Superior temporal gyrus (tissue), 1 donor: Measurements from ENCODE around the gene AHI1.

Experiments
- DNase-seq: peaks from one replicate; pipeline ENCODE4 v3.0.0-alpha.2; 2016; ENCODE audit errors: extremely low spot score

AHI1 gene

GRCh38 chr6:135461208-135461607 is 36.3 kb downstream of the AHI1 start:
- no peak for DNase-seq

- no peak for DNase-seq
Measured at GRCh38 chr6:135458051-135458450, 39.5 kb downstream of the AHI1 start.

- peak; percentile 79 for DNase-seq
Measured at GRCh38 chr6:135451617-135452190, 45.8 kb downstream of the AHI1 start.

GRCh38 chr6:135449246-135449645 is 48.3 kb downstream of the AHI1 start:
- DNase-seq, result no peak

- DNase-seq, result no peak
Measured at GRCh38 chr6:135440087-135440792, 57.3 kb downstream of the AHI1 start.

GRCh38 chr6:135439549-135439948 is 58.0 kb downstream of the AHI1 start:
- DNase-seq, result no peak

- DNase-seq, result no peak
Measured at GRCh38 chr6:135438907-135439535, 58.5 kb downstream of the AHI1 start.

- no peak for DNase-seq
Measured at GRCh38 chr6:135434991-135435390, 62.5 kb downstream of the AHI1 start.

- DNase-seq, result no peak
Measured at GRCh38 chr6:135434095-135434494, 63.4 kb downstream of the AHI1 start.

- no peak for DNase-seq
Measured at GRCh38 chr6:135428078-135428477, 69.5 kb downstream of the AHI1 start.

GRCh38 chr6:135426833-135427232 is 70.7 kb downstream of the AHI1 start:
- no peak for DNase-seq

- no peak for DNase-seq
Measured at GRCh38 chr6:135424385-135424784, 73.2 kb downstream of the AHI1 start.

- DNase-seq, result peak; percentile 63
Measured at GRCh38 chr6:135423649-135424128, 73.9 kb downstream of the AHI1 start.

GRCh38 chr6:135419162-135419561 is 78.4 kb downstream of the AHI1 start:
- DNase-seq, result no peak

- no peak for DNase-seq
Measured at GRCh38 chr6:135418040-135418760, 79.3 kb downstream of the AHI1 start.

GRCh38 chr6:135412761-135413160 is 84.8 kb downstream of the AHI1 start:
- DNase-seq, result no peak

GRCh38 chr6:135411849-135412248 is 85.7 kb downstream of the AHI1 start:
- DNase-seq, result no peak

- DNase-seq, result no peak
Measured at GRCh38 chr6:135411339-135411738, 86.2 kb downstream of the AHI1 start.

GRCh38 chr6:135410856-135411255 is 86.7 kb downstream of the AHI1 start:
- no peak for DNase-seq

GRCh38 chr6:135403584-135403983 is 94.0 kb downstream of the AHI1 start:
- no peak for DNase-seq

GRCh38 chr6:135402311-135402710 is 95.2 kb downstream of the AHI1 start:
- DNase-seq, result no peak

- DNase-seq, result no peak
Measured at GRCh38 chr6:135397172-135397952, 100.2 kb downstream of the AHI1 start.
